ENCODE measurements around the gene ERO1B.

ERO1B gene

DNA sequence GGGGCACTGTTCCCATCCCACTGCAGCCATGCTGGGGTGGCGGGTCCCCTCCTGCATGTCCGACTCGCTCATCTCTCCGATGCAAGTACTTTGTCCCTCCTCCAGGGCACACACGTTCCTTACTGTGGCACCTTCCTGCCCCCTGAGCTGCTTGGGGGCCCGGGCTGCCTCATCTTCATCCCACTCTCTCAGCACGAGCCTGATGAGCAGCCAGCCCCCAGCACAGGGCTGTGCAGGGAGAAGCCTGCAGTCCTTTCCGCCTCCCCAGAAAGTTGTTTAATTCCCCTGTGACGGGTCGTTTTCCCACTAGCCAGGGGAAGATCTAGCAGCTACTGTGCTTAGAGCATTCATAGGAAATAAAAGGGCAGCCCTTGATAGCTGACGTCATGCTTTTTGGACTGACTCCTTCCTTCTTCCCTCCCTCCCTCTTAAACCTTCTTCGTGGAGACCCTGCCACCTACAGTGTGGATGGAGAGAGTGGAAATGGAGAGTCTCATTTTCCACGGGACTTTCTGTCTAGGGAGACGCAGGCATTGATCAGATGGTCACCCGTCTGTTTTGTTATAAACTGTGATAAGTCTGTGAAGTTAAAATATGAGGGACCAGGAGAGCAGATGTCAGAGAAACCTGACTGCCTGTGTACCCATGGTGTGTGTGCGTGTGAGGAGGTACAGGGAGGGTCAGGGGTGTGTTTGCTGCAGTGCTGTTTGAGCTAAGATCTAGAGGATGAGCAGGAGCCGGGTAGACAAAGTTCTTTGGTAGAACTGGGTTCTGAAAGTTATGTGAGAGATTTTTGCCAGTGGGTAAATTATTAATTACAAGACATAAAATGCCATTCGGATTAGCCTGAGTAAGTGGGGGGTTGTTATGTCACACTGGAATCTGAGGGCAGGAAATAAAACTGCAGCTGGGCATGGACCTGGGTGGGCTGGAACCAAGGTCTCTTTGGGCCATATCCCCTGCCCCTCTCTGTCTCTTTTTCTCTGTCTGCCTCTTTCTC, 105.1 kb downstream of the ERO1B start:
- no peak for DNase-seq

- DNase-seq: no peak
Observed at GRCh38 chr1:236175642-236176336, 106.0 kb downstream of the ERO1B start.

DNA sequence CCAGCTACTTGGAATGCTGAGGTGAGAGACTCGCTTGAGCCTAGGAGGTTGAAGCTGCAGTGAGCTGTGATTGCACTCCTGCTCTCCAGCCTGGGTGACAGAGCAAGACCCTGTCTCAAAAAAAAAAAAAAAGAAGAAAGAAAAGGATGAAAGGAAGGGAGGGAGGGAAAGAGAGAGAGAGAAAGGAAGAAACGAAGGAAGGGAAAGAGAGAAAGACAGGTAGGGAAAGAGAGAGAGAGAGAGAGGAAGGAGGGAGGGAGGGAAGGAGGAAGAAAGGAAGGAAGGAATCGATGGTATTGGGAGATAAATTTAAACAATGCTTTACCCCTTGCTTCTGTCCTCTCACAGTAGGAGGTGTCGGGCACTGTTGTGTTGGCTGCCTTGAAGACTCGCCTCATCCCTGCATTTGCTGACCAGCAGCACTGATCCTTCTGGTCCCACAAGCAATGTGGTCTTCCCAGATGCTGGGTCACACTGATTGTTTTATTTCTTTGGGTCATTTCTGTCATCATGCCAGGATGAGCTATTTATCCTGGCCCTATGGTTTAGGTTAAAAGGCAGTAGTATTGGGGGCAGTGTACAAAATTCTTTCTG, 108.5 kb downstream of the ERO1B start:
- no peak for DNase-seq

- DNase-seq: no peak
Observed at GRCh38 chr1:236172041-236172579, 109.6 kb downstream of the ERO1B start.

DNA sequence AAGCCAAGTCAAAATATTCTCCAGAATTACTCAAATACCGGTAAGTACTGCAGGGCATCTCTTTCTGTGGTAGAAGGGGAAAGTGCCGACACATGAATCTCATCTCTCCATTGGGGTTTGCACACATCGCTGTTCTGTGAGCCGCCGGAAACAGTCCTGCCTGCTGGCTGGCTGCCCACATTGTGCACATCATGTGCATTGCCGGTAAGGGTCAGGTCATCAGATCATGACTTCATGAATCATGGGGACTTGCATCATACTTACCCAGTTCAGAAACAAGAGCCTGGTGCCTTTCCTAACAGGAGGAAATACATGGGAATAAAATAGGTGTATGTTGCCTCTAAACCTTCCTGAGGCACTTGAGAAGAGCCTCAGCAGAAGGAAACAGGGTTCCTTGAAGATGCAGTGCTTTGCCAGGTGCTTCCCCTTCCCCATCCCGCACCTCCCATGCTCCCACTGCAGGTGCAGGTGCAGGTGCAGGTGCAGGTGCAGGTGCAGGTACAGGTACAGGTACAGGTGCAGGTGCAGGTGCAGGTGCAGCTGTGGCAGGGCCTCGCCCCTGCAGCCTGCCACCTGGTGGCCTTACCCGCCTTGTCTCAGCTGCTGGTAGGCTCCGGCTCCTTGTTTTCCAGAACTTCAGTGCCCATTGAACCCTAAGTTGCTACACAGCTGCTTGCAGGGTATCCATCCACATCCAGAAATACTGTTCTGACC, 112.9 kb downstream of the ERO1B start:
- DNase-seq: no peak

DNA sequence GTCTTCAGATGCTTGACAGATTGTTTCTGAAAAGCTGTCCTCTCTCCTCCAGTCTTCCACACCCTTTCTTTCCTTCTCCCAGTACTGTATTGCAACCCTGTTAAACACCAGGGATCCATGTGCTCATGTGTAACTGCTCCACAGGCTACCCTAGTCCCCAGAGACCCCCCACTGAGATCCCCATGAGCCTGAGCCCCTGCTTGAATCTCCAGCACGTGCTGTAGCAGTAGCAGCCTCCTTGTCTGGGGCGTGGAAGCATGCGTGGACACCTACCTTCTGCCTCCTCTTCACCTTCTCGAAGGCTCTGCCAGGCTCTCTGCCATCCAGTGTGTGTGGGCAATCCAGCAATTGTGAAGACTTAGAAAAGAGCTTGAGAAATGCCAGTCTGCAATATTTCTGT, 114.2 kb downstream of the ERO1B start:
- no peak for DNase-seq

DNA sequence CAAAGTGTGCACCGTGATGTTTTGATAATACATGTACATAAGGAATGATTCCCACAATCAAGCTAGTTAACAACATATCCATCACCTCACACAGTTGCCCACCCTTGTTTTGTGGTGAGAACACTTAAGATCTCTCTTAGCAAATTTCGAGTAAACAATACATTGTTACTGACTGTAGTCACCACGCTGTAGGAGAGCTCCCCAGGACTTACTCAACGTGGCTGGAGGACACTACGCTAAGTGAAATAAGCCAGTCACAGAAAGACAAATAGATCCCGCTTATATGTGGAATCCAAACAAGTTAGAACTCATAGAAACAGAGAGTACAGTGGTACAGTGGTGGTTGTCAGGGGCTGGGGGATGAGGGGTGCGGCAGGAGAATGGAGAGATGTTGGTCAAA, 114.6 kb downstream of the ERO1B start:
- DNase-seq: no peak

DNA sequence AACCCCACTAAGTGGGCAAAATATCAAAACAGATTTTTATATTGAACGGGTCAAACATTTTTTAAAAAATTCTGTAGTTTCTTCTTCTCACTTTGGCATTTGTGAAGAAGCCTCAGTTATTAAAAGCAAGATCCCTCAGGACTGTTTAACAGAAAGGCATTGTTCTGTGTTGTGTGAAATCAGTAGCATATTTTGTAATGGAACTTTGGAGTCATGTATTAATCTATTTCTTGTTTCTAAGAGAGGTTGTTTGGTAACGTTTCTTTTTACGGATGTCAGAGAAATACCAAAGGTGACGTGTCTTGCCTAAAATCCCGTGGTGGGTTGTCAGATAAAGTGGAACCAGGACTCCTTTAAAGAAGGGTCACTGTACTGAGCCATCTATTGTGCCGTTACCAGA, 115.7 kb downstream of the ERO1B start:
- DNase-seq: no peak

Data from NCI-H748 treated with DMSO at 0.1 percent for 48 hours (cell line).